Activated CD8-positive, alpha-beta T cell treated with anti-CD3 and anti-CD28 coated beads, Interleukin-2, amount 10 ng/mL, durations not matched to agents 7 days and 5 days (primary cell): ENCODE measurements around the gene SDC3. TPM values are rescaled to one million over a fixed set of nuclear protein-coding genes. Genes with fewer than 3 reads are reported as not detected.

ENCODE experiments used
- total RNA-seq, 2 experiments: library from RNA; stranded (reverse); gene quantifications; one replicate each; pipeline ENCODE4 v1.2.3, GENCODE V29; 2021

The SDC3 gene
- total RNA-seq, 2 experiments from 2014 or later = not detected

Other genes with a start within 250 kb of the SDC3 start
- gene MATN1, start 185.2 kb downstream of the SDC3 start, total RNA-seq = not detected
- 100 to 1,000 TPM; 407 to 413 TPM for gene LAPTM5, start 151.0 kb downstream of the SDC3 start, total RNA-seq
- 10 to 100 TPM; 91.0 to 94.9 TPM for gene PUM1, start 157.0 kb upstream of the SDC3 start, total RNA-seq